HG02623 (cell line): ENCODE data around the gene TBC1D7.
A peak's percentile ranks its signal among the peaks of the same experiment; 100 is the strongest.

Source experiments
- ATAC-seq: cut with Tn5 transposase; IDR thresholded peaks from one replicate; pipeline ENCODE4 v1.9.1; 2021; ENCODE audit warnings: moderate library complexity; ENCODE audit not compliant: unreplicated experiment

TBC1D7 gene

GRCh38 chr6:13328076-13328874 lies at the start of gene TBC1D7:
TSS of gene TBC1D7 (minus strand) at chr6:13328537. CDS start at chr6:13326898, 1,639 bp downstream.
- peak; percentile 85 for ATAC-seq

GRCh38 chr6:13377054-13377758 lies 48.9 kb upstream of the TBC1D7 start:
- ATAC-seq: no peak

- no peak for ATAC-seq
Measured at GRCh38 chr6:13375360-13375878, 47.1 kb upstream of the TBC1D7 start.

GRCh38 chr6:13373919-13374318 lies 45.6 kb upstream of the TBC1D7 start:
- ATAC-seq: no peak

- ATAC-seq: no peak
Measured at GRCh38 chr6:13373488-13373886, 45.1 kb upstream of the TBC1D7 start.

- no peak for ATAC-seq
Measured at GRCh38 chr6:13372688-13373487, 44.6 kb upstream of the TBC1D7 start.

- ATAC-seq: no peak
Measured at GRCh38 chr6:13372076-13372475, 43.7 kb upstream of the TBC1D7 start.

GRCh38 chr6:13371421-13372072 lies 43.2 kb upstream of the TBC1D7 start:
- no peak for ATAC-seq

- ATAC-seq: no peak
Measured at GRCh38 chr6:13370623-13371022, 42.3 kb upstream of the TBC1D7 start.

GRCh38 chr6:13369591-13369990 lies 41.3 kb upstream of the TBC1D7 start:
- no peak for ATAC-seq

- ATAC-seq: no peak
Measured at GRCh38 chr6:13368731-13369115, 40.4 kb upstream of the TBC1D7 start.

GRCh38 chr6:13368079-13368730 lies 39.9 kb upstream of the TBC1D7 start:
- no peak for ATAC-seq

- ATAC-seq: no peak
Measured at GRCh38 chr6:13367396-13367795, 39.1 kb upstream of the TBC1D7 start.

GRCh38 chr6:13365320-13365719 lies 37.0 kb upstream of the TBC1D7 start:
- ATAC-seq: no peak

GRCh38 chr6:13364842-13365241 lies 36.5 kb upstream of the TBC1D7 start:
- ATAC-seq: no peak

- no peak for ATAC-seq
Measured at GRCh38 chr6:13362412-13362811, 34.1 kb upstream of the TBC1D7 start.

- no peak for ATAC-seq
Measured at GRCh38 chr6:13360671-13361540, 32.6 kb upstream of the TBC1D7 start.

- ATAC-seq: no peak
Measured at GRCh38 chr6:13359287-13359686, 30.9 kb upstream of the TBC1D7 start.

- ATAC-seq: no peak
Measured at GRCh38 chr6:13358511-13358910, 30.2 kb upstream of the TBC1D7 start.
